Measurements from ENCODE around the gene NFATC2IP. TPM values are rescaled to one million over a fixed set of nuclear protein-coding genes. Genes with fewer than 3 reads are reported as not detected.

Gene NFATC2IP
- total and polyA plus RNA-seq, 9 of the 15 experiments (the other 6 are each of a cell fraction or from before 2014, with no cell fraction given): 15.6 to 106 (median 46.9) TPM

DNA sequence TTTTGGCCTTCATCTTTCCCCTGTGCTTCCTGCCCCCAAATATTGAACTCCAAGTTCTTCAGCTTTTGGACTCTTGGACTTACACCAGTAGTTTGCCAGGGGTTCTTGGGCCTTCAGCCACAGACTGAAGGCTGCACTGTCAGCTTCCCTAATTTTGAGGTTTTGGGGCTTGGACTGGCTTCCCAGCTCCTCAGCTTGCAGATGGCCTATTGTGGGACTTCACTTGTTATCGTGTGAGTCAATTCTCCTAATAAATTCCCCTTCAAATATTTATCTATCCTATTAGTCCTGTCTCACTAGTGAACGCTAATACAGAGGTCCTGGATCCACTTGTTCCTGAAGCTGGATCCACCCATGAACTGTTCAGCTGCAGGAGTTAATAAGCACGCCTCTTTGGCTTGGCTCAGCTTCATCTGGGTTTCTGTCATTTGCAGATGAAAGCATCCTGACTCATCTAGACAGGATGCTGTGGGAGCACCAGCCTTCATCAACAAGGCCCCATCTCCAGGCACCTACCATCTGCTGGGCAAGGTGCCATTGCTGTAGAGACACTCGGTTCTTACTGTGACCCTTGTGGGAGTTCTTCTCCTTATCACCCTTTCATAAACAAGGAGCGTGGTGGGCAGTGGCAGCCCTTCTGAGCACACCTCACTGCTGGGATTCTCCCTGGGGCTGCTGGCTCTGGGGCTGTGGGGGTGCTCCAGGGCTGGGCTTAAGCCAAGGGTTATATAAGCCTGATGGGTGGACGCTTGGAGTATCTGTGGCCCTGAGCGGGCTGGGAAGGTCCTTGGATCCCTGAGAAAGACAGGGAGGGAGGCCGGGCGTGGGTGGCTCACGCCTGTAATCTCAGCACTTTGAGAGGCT lies 57.2 kb downstream of the NFATC2IP start (continued):
- TF ChIP-seq BDP1 (IDR thresholded peaks at IDR 0.05; ENCODE audit: insufficient read depth, insufficient read length) (no peak), SAFB2 (IDR thresholded peaks at IDR 0.05; ENCODE audit: borderline replicate concordance, low read depth, low read length, severe bottlenecking) (no peak), ZNF384 (IDR thresholded peaks at IDR 0.05; ENCODE audit: low read depth, low read length) (no peak), DPF2 (IDR thresholded peaks at IDR 0.05) (peak; percentile 22; the same call in 1 of the 2 replicates), PTBP1 (IDR thresholded peaks at IDR 0.05; ENCODE audit: low read depth, low read length) (no peak), FIP1L1 (IDR thresholded peaks at IDR 0.05; ENCODE audit: low read depth, low read length, poor library complexity, severe bottlenecking) (no peak), CREBBP (IDR thresholded peaks at IDR 0.05; ENCODE audit: low read depth, low read length) (no peak), CBX2 (IDR thresholded peaks at IDR 0.05; ENCODE audit: insufficient read depth, low read length, poor library complexity, severe bottlenecking) (no peak), E2F5 (CRISPR knock-in tag; IDR thresholded peaks at IDR 0.05) (no peak), ZBTB49 (CRISPR knock-in tag; IDR thresholded peaks at IDR 0.05; ENCODE audit: borderline replicate concordance) (no peak), CBX1 (IDR thresholded peaks at IDR 0.05; ENCODE audit: low read depth) (no peak), POLR2B (IDR thresholded peaks at IDR 0.05; ENCODE audit: low read depth, partially characterized antibody) (no peak), CBFA2T3 (IDR thresholded peaks at IDR 0.05) (peak; percentile 78), FOXK2 (conservative IDR thresholded peaks at IDR 0.05 in 1 of 2, IDR thresholded peaks at IDR 0.05 in 1 of 2; ENCODE audit: low read depth in 2 of 2) (0 out of 4 replicates have a peak, but pooled peaks of 1 of the 2 experiments have one; percentile 23)
- TF ChIP-seq, protein P1, sequence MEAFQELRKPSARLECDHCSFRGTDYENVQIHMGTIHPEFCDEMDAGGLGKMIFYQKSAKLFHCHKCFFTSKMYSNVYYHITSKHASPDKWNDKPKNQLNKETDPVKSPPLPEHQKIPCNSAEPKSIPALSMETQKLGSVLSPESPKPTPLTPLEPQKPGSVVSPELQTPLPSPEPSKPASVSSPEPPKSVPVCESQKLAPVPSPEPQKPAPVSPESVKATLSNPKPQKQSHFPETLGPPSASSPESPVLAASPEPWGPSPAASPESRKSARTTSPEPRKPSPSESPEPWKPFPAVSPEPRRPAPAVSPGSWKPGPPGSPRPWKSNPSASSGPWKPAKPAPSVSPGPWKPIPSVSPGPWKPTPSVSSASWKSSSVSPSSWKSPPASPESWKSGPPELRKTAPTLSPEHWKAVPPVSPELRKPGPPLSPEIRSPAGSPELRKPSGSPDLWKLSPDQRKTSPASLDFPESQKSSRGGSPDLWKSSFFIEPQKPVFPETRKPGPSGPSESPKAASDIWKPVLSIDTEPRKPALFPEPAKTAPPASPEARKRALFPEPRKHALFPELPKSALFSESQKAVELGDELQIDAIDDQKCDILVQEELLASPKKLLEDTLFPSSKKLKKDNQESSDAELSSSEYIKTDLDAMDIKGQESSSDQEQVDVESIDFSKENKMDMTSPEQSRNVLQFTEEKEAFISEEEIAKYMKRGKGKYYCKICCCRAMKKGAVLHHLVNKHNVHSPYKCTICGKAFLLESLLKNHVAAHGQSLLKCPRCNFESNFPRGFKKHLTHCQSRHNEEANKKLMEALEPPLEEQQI (IDR thresholded peaks at IDR 0.05): no peak
- TF ChIP-seq, protein P2, sequence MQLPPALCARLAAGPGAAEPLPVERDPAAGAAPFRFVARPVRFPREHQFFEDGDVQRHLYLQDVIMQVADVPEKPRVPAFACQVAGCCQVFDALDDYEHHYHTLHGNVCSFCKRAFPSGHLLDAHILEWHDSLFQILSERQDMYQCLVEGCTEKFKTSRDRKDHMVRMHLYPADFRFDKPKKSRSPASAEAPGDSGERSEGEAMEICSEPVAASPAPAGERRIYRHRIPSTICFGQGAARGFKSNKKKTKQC (CRISPR knock-in tag; IDR thresholded peaks at IDR 0.05): no peak

All from K562 (cell line).